ENCODE data around the gene BCL7B. TPM values are rescaled to one million over a fixed set of nuclear protein-coding genes. Genes with fewer than 3 reads are reported as not detected.
A peak's percentile ranks its signal among the peaks of the same experiment; 100 is the strongest.
"Not testable (repeated sequence)": the region's sequence is repeated elsewhere in the genome, so short reads cannot be mapped to it uniquely, and the experiment has no call there.

The BCL7B gene
- polyA plus RNA-seq, 5 donors: 29.2 to 43.2 (median 30.9) TPM

DNA sequence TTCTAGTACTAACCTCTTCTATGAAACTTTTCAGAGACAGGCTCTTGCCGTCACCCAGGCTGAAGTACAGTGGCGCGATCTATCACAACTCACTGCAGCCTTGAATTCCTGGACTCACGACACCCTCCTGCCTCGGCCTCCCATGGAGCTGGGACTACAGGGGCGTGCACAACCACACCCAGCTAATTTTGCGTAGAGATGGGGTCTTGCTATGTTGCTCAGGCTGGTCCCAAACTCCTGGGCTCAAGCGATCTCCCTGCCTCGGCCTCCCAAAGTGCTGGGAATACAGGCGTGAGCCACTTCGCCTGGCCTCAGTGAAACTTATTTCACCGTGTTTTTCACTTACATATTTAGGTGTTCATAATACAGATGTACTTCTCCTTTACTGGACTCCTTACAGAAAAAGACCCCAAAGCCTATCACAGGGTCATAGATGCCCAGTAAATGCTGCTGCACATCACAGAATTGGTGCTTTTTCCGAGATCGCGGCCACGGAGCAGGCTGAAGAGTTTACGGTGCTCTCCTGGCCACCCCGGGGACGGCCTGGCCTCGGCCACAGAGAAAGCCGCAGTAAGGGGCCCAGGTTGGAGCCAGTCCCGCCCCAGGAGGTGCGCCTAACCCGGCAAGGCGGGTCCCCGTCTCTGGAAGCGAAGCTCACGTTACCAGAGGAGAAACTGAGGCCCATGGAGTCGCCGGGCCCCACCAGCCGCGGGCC, 20.3 kb upstream of the BCL7B start:
- no peak for DNase-seq

DNA sequence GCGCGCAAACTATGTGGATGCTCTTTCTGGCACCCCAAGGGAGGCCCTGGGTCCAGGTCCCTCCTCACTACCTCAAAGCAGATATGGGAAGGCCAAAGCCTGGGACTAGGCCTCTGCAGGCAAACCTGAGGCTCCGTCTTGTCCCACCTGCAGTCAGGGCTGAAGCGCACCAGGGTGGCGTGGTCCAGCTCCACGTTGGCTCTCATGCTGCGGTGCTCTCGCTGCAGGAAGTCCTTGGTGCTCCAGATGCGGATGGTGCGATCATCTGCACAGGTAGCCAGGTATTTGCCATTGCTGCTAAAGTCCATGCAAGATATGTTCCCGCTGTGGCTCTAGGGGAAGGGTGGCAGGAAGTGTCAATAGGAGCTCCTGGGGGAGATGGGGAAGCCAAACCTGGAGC, 16.3 kb upstream of the BCL7B start:
- DNase-seq: no peak

DNA sequence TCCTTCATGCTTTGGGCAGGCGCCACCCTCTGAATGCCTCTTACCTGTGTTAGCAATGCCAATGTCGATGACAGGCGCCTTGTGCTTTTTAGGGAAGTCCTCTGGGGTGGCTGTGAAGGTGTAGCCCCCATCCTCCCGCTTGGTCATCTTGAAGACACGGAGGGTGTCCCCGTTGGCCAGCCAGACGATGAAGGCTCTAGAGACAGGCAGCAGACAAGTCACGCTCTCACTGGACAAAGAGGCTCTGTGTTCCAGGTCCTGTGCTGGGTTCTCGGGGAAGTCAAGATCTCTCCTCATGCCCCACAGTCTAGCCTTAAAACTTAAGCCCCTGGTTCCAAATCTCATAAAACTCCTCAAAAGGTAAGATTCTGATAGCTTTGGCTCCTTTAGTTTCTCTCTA, 15.8 kb upstream of the BCL7B start:
- no peak for DNase-seq

DNA sequence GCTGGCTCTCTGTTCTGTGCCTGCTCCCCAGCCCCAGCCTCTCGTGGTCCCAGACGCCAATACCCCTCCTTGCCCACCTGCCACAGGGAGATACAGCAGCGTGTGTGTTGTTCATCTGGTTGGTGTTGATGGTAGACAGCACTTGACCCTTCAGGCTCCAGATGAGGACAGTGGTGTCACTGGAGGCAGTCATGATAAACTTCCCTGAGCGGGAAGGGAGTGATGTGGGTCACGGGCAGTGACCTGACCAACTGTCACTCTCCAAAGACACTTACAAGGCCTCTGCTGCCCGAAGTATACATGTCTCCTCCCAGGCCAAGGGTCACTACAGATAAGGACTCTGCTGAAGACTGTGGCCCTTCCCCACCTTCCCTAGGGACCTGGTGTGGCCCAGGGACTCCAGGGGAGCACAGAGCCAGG, 15.3 kb upstream of the BCL7B start:
- no peak for DNase-seq

DNA sequence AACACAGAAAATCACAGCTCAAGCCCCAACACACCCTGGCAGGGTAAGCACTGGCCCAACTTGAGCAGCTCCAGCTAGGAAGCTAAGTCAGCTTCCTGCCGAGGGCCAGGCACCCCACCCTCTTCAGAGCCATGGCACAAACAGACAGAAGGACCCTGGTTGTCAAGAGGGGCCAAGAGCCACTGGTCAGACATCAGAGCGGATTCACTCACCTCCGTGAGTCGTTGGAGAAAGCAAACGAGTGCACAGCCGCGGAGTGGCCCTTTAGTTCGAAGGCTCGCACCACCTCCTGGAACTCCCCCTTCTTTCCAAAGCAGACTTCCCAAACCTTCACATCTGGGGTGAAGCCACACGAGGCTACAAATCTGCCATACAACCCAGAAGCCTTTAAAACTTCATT, 13.5 kb upstream of the BCL7B start:
- no peak for DNase-seq

DNA sequence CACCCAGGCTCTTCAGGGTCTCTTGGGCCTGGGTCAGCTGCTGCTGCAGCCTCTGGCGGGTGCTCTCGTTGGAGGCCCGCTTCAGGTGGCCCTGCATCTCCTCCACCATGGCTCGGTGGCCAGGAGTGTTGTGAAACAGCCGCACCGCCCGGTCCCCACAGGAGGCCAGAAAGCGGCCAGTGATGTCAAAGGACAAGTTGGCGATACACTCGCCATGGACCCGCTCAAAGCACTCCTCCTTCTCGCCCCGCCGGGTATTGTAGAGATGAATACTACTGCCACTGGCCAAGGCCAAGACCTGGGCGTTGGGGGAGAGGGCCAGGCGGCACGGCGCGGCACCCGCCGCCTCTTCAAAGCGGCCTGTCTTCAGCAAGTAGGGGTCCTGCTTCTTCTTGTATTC, 13.0 kb upstream of the BCL7B start:
- no peak for DNase-seq

DNA sequence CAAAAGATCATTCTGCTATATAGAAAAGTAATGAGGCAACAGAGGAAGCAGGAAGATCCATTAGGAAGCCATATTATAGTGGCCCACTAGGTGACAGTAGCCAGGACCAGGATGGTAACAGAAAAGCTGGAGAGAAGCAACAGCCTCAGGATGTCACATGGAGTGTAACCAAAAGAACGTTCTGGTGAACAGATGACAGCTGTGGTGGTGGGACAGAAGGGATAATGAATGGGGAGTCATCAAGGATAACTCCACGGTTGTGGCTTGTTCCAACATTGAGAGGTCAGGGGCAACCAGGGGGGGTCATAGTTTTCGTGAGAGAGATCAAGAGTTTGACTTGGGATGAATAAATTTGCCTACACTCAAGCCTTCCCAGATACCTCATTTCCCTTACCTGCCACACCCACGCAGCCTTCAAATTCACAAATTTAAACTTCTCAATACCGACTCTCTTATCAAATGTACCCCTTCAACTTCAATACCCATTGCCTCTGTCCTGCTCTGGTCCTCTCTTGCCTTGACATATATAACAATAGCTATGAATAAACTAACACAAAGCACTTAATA, 11.6 kb upstream of the BCL7B start:
- no peak for DNase-seq

DNA sequence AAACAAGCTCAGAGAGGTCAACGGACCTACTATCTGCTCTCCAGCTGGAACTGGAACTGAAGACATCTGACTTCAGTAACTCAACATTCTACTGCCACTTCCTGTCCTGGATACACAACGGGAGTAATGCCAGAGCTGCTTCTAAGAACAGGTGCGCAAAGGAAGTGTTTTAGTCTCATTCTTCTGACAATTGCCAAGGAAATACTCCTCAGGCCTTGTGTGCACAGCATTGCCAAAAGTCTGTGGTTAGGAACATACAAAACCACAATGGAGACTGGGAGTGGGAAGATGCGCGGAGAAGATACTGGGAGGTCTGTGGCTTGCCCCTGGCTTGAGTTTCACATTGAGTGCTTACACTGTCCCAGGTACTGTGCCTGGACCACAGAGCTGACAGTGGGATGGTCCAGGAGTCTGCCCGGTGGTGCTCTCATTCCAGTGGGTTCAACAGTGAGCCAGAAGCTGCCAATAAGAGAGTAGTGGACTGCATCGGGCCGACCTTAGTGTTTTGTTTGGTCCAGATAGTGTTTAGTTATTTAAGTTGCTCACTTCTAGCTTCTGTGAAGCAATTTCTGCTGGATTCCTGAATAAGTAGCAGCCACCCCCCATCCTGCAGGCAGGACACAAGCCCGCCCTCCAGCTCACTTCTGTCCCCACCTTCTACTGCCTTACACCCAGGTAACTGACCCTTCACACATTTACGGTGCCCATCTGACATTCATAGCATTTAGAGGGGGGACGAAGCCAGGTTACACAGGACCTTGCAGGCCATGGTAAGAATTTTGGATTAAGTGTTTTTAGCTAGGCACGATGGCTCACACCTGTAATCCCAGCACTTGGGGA, 10.6 kb upstream of the BCL7B start:
- no peak for DNase-seq

DNA sequence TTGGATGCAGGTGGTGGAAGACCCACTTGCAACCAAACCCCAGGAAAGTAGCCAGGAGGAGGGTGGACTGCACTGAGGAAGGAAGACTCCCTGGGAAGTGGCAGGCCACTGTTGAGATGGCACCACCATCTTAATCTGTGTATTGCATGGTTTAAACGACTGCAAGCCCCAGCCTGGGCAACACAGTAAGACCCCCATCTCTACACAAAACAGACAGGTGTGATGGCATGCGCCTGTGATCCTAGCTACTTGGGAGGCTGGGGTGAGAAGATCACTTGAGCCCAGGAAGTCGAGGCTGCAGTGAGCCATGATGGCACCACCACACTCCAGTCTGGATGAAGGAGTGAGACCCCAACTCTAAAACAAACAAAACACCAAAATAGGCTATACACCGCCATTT, 9.7 kb upstream of the BCL7B start:
- DNase-seq: no peak

DNA sequence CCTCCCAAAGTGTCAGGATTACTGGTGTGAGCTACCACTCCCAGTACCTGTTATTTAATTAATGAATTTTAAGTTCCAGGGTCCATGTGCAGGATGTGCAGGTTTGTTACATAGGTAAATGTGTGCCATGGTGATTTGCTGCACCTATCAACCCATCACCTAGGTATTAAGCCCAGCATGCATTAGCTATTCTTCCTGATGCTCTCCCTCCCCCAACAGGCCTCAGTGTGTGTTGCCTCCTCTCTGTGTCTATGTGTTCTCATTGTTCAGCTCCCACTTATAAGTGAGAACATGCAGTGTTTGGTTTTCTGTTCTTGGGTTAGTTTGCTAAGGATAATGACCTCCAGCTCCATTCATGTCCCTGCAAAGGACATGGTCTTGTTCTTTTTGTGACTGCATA, 8.9 kb upstream of the BCL7B start:
- DNase-seq: not testable (repeated sequence)

DNA sequence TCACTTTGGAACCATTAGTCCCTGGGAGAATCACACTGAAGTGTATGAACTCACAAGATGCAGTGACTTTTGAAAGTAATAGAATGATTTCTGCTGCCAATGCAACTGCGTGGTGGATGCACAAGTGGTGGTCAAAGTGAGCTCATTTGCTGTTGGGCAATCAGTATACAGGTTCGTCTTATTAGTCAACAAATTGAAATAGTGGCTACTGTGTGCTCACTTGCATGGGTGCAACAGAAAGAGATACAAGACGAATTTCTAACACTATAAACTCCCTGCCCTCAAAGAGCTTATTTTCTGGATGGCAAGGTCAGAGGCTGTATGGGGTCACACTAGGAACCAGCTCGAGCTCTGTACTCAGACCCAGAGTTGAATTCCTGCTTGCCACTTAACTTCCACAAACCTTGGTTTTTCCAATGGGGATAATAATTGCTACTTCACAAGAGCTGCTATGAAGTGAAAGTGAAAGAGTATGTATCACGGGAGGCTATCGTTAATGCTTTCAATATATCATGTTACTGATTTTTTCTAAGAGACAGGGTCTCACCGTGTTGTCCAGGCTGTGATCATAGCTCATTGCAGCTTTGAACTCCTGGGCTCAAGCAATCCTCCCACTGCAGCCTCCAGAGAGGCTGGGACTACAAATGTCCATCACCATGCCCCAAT, 8.3 kb upstream of the BCL7B start:
- DNase-seq: no peak

DNA sequence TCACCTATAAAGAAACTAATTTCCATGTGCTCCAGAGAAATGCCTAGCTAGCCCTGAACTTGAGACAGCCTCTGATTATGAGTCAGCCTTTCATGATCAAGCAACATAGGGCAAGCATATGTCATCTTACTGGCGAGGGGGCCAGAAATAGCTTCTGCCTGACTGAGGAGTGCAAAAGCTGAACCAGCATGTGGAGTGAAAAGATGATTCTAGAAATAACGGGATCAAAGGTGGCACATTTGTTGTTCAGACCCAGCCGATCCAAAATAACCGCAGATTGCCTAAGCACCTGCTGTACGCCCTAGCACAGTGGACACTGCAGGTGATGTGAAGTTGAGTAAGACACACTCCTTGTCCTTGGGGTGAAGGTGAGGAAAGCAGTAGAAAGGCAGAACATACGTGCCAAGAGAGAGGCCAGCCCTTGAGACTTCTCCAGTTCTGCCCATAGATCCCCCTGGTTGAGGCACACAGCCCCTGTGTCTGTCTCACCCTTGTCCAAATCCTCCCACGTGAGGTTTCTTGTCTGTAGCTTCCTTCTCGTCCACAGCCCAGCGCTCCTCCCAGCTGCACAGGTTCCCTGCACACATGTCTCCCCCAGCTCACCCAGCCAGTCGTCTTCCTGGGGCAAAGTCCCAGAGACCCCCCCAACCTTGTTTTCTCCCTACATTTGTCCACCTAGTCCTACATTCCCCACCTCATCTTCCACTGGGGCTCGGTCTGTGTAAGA, 2.8 kb upstream of the BCL7B start:
- no peak for DNase-seq

DNA sequence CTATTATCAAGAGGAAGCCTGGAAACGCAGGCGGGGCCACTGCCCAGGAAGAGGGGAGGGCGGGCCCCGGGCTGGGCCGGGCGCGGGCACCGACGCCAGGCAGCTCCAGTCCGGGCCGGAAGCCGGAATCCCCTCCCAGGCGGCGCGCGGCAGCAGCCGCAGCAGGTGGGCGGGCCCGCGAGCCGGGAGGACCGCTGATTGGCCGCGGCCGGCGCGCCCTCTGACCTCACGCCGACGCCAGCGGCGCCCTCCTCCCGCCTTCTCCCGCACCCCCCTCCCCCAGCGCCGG, 438 bp downstream of the BCL7B start:
- peak; percentile 90 to 92 for DNase-seq

DNA sequence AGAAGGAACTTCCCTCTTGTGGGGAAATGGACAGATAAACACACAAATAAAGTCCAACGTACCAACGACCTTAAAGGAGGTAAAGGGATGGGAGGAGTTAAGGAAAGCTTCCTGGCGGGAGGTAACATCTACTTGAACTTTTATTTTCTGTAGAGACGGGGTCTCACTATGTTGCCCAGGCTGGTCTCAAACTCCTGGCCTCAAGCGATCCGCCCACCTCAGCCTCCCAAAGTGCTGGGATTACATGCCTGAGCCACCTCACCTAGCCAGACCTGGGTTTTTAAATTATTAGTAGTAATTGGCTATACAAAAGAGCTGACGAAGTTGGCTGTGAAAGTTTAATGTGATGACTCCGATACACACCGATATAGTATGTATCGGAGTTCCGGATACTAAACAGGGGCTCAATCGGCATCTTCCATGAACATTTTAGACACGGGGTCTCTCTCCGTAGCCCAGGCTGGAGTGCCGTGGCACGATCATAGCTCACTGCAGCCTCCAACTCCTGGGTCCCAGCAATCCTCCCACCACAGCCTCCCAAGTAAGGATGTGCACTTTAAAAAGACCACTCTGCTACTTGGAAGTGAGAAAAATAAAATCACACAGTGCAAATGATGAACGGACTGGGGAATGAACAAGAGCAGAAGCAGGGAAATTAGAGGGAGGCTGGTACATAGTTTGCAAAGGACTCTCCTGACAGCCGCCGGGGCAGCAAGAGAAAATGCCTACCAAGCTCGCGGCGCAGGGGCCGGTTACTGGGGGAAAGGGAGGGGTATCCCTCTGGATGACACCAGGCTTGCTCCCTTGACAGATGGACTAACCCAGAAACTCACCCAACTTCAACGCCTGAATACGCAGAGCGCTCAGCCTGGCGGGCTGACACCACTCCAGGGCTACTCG, 1.0 kb downstream of the BCL7B start:
- DNase-seq: no peak

DNA sequence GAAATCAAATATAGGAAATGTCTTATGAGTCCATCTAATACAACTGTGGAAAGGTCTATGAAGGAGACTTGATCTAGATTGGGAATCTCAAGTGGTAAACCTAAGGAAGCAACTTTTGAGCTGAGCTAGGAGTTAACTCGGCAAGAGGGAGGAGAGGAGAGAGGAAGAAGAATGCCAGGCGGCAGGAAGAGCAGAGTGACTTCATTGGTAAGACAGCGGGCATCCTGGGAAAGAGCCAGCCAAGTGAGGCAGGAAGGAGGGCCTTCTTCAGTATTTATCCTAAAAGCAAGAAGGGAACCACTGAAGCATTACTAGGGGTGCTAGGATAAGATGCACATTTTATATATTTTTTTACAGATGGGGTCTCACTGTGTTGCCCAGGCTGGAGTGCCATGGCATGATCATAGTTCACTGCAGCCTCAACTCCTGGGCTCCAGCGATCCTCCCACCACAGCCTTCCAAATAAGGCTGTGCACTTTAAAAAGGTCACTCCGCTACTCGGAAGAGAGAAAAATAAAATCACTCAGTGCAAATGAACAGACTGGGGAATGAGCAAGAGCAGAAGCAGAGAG, 2.0 kb downstream of the BCL7B start:
- DNase-seq: no peak

DNA sequence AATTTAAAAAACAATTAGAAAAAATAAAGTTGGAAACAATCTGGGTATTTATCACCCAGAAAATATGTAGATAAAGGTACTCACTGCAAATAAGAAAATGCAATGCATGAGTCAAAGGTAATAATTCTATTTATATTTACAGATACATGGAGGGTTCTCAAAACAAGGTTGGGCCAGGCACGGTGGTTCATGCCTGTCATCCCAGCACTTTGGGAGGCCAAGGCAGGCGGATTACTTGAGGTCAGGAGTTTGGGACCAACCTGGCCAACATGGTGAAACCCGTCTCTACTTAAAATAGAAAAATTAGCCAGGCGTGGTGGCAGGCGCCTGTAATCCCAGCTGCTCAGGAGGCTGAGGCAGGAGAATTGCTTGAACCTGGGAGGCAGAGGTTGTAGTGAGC, 7.4 kb downstream of the BCL7B start:
- DNase-seq: not testable (repeated sequence)

DNA sequence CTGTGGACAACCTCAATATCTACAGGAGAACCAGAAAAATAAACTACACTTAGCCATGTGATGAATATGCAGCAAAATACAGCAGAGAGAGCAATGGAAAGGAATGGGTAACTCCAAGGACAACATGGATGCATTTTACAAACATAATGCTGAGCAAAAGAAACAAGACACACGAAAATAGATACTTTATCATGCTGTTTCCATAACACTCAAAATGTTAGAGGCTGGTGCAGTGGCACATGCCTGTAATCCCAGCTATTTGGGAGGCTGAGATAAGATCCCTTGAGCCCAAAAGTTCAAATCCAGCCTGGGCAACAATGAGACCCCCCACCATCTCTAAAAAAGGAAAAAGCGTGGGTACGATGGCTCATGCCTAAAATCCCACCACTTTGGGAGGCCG, 8.3 kb downstream of the BCL7B start:
- DNase-seq: no peak

DNA sequence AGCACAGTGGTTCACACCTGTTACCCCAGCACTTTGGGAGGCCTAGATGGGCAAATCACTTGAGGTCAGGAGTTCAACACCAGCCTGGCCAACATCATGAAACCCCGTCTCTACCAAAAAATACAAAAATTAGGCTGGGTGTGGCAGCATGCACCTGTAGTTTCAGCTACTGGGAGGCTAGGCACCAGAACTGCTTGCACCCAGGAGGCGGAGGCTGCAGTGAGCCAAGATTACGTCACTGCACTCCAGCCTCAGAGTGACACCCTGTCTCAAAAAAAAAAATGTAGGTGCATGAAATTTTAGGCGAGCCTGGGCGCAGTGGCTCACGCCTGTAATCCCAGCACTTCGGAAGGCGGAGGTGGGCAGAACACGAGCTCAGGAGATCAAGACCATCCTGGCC, 9.6 kb downstream of the BCL7B start:
- no peak for DNase-seq

DNA sequence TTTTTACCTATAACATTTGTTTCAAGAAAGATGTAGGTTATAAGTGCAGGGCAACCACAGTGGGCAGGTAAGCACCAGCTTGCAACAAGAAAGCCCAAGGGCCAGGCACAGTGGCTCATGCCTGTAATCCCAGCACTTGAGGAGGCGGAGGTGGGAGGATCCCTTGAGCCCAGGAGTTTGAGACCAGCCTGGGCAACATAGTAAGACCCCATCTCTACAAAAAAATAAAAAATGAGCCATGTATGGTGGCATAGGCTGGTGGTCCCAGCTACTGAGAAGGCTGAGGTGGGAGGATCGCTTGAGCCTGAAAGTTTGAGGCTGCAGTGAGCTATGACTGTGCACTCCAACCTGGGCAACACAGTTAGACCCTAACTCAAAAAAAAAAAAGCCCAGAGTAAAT, 12.8 kb downstream of the BCL7B start:
- no peak for DNase-seq

DNA sequence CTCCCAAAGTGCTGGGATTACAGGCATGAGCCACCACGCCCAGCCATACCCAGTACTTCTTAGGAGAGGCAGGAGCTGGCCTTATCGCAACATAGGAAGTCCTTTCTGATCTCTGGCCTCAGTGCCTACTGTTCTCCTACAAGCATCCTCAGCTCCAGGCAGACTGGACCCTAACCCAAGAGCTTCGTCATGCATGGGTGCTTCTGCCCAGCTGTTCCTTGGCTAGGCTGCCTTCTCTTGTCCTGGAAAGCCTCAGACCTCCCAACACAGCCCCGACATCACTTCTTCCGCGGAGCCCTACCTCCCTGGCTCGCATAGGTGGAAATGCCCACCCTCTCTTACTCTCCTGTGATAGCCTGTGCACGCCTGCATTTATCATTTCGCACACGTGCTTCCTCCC, 15.8 kb downstream of the BCL7B start:
- DNase-seq: no peak

DNA sequence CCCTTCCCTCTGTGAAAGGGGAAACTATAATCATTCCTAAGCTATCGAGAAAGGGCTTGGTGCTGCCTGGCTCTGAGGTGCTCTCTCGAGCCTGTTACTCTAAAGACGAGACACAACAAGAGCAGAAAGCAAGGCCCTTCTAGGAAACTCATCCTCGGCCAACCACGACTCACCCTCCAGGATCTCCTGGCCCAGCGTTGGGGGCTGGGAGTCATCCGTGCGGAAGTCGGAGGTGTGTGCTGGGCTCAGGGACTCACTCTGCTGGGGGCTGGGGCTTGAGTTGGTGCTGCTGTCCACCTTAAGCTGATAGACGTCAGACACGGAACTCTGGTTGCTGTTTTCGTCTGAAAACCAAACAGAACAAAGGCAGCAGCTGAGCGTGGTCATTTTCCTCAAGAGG, 17.8 kb downstream of the BCL7B start:
- DNase-seq: no peak

Data from right lung (tissue), 5 donors.